HepG2 (cell line): ENCODE measurements around the gene TMEM151A. TPM values are rescaled to one million over a fixed set of nuclear protein-coding genes. Genes with fewer than 3 reads are reported as not detected.

Source experiments
- ATF2 ChIP-seq: sonication (generic); formaldehyde crosslinking; IDR thresholded peaks from 2 replicates; pipeline ENCODE4 v1.4.0; 2020; ENCODE audit warnings: missing genetic modification reagents
- ATF7-NPFF ChIP-seq: sonication (generic); formaldehyde crosslinking; IDR thresholded peaks from 2 replicates; pipeline ENCODE4 v1.8.1; 2023; ENCODE audit warnings: mild to moderate bottlenecking, low read depth, missing genetic modification reagents, moderate library complexity
- BRD4 ChIP-seq: sonication (generic); formaldehyde crosslinking; IDR thresholded peaks from 2 replicates; pipeline ENCODE4 v1.4.0; 2020; ENCODE audit warnings: missing genetic modification reagents
- ELF1 ChIP-seq: sonication (generic); formaldehyde crosslinking; IDR thresholded peaks from 2 replicates; pipeline ENCODE4 v1.4.0; 2020; ENCODE audit warnings: missing genetic modification reagents
- HOXA3 ChIP-seq: sonication (generic); formaldehyde crosslinking; IDR thresholded peaks from 2 replicates; pipeline ENCODE4 v1.5.0; 2020; ENCODE audit warnings: missing genetic modification reagents
- KDM2A ChIP-seq: sonication (generic); formaldehyde crosslinking; IDR thresholded peaks from 2 replicates; pipeline ENCODE4 v1.4.0; 2020; ENCODE audit warnings: low read depth, missing genetic modification reagents, borderline replicate concordance
- PAF1 ChIP-seq: IDR thresholded peaks from 2 replicates; pipeline ENCODE4 v1.6.1; 2016; ENCODE audit warnings: missing genetic modification reagents, missing compliant biosample characterization
- RAD21 ChIP-seq: fragments of 450-650 bp; formaldehyde crosslinking; IDR thresholded peaks from 2 replicates; pipeline ENCODE4 v1.5.0; 2020; ENCODE audit warnings: mild to moderate bottlenecking
- SAFB2 ChIP-seq: sonication (generic); formaldehyde crosslinking; IDR thresholded peaks from 2 replicates; pipeline ENCODE4 v1.5.1; 2020; ENCODE audit warnings: missing genetic modification reagents, low read depth, mild to moderate bottlenecking, borderline replicate concordance
- SAP130 ChIP-seq: IDR thresholded peaks from 2 replicates; pipeline ENCODE4 v1.6.1; 2016; ENCODE audit warnings: low read depth
- SP4 ChIP-seq: sonication (generic); formaldehyde crosslinking; IDR thresholded peaks from 2 replicates; pipeline ENCODE4 v1.8.1; 2023; ENCODE audit warnings: mild to moderate bottlenecking, missing genetic modification reagents
- THRA ChIP-seq: sonication (generic); formaldehyde crosslinking; IDR thresholded peaks from 2 replicates; pipeline ENCODE4 v1.4.0; 2020; ENCODE audit warnings: missing genetic modification reagents, borderline replicate concordance
- YEATS4 ChIP-seq: sonication (generic); formaldehyde crosslinking; IDR thresholded peaks from 2 replicates; pipeline ENCODE4 v1.4.0; 2020; ENCODE audit warnings: missing genetic modification reagents, borderline replicate concordance
- ZC3H13 ChIP-seq: sonication (generic); formaldehyde crosslinking; IDR thresholded peaks from 2 replicates; pipeline ENCODE4 v1.8.1; 2023; ENCODE audit warnings: mild to moderate bottlenecking, missing genetic modification reagents, moderate library complexity
- ZFP82 ChIP-seq: sonication (generic); formaldehyde crosslinking; IDR thresholded peaks from 2 replicates; pipeline ENCODE4 v1.5.1; 2020; ENCODE audit warnings: mild to moderate bottlenecking, missing genetic modification reagents, borderline replicate concordance
- ZGPAT ChIP-seq: IDR thresholded peaks from 2 replicates; pipeline ENCODE4 v1.6.1; 2016; ENCODE audit warnings: mild to moderate bottlenecking
- ZNF230 ChIP-seq: sonication (generic); formaldehyde crosslinking; IDR thresholded peaks from 2 replicates; pipeline ENCODE4 v1.4.0; 2020; ENCODE audit warnings: mild to moderate bottlenecking, missing genetic modification reagents
- ZNF564 ChIP-seq: sonication (generic); formaldehyde crosslinking; IDR thresholded peaks from 2 replicates; pipeline ENCODE4 v1.8.1; 2023; ENCODE audit warnings: mild to moderate bottlenecking, missing genetic modification reagents
- ZNF574 ChIP-seq: sonication (generic); formaldehyde crosslinking; IDR thresholded peaks from 2 replicates; pipeline ENCODE4 v1.4.0; 2020; ENCODE audit warnings: missing genetic modification reagents
- ZNF737 ChIP-seq: sonication (generic); formaldehyde crosslinking; IDR thresholded peaks from 2 replicates; pipeline ENCODE4 v1.5.0; 2020; ENCODE audit warnings: missing genetic modification reagents, mild to moderate bottlenecking, borderline replicate concordance
- ZNF749 ChIP-seq: sonication (generic); formaldehyde crosslinking; IDR thresholded peaks from 2 replicates; pipeline ENCODE4 v1.8.0; 2022; ENCODE audit warnings: mild to moderate bottlenecking, missing genetic modification reagents, moderate library complexity, borderline replicate concordance
- polyA plus RNA-seq, 8 experiments: library from polyadenylated mRNA; depleted of rRNA in 3 of 8; stranded (reverse) in 7 of 8; unstranded in 1 of 8; fragments of >200 nt; fragmentation: Illumina TruSeq in 4 of 8; extraction: Trizol in 4 of 8; gene quantifications; 2 replicates each; pipeline versions ENCODE4 v1.2.1 to v1.2.3, GENCODE V29; 2011 to 2016; ENCODE audit warnings: low read depth in 4 of 8, missing spikeins in 1 of 8, mixed read lengths in 1 of 8; ENCODE audit not compliant: insufficient read depth in 1 of 8
- total RNA-seq, 5 experiments: library from RNA; depleted of rRNA; stranded (reverse); fragments of >200 nt; fragmentation: Illumina TruSeq; extraction: Trizol; gene quantifications; 2 replicates each; pipeline ENCODE4 v1.2.3, GENCODE V29; 2016; ENCODE audit warnings: low read depth in 1 of 5

TMEM151A gene
- total and polyA plus RNA-seq, 2 of the 13 experiments (the other 11 are each of a cell fraction or from before 2014, with no cell fraction given): 0.18 to 0.33 TPM

- TF ChIP-seq YEATS4 (0 out of 2 replicates have a peak, but pooled peaks have one; percentile 8), SP4 (peak; percentile 61; the same call in 1 of the 2 replicates), ZNF564 (CRISPR knock-in tag) (no peak), ZFP82 (CRISPR knock-in tag) (no peak), ATF7-NPFF (CRISPR knock-in tag) (no peak), BRD4 (CRISPR knock-in tag) (no peak), ZGPAT (peak; percentile 67; the same call in 1 of the 2 replicates), KDM2A (CRISPR knock-in tag) (peak; percentile 100), ZNF749 (peak; percentile 87), SAP130 (CRISPR knock-in tag) (peak; percentile 96), THRA (0 out of 2 replicates have a peak, but pooled peaks have one; percentile 48), ELF1 (CRISPR knock-in tag) (no peak), HOXA3 (CRISPR knock-in tag) (no peak; the same call in 1 of the 2 replicates), ZNF737 (CRISPR knock-in tag) (no peak), ZNF230 (no peak; the same call in 1 of the 2 replicates), PAF1 (CRISPR knock-in tag) (no peak), ZC3H13 (CRISPR knock-in tag) (peak; percentile 53; the same call in 1 of the 2 replicates), SAFB2 (CRISPR knock-in tag) (no peak), ATF2 (CRISPR knock-in tag) (peak; percentile 71; the same call in 1 of the 2 replicates), RAD21 (CRISPR knock-in tag) (peak; percentile 90), ZNF574 (no peak; the same call in 1 of the 2 replicates)
Measured at GRCh38 chr11:66282468-66283455, 8.9 kb upstream of the TMEM151A start (continued).
